Mesenchymal stem cell (in vitro differentiated cells and primary cell): ENCODE data around the gene CLIP2.
"Not testable (repeated sequence)": the region's sequence is repeated elsewhere in the genome, so short reads cannot be mapped to it uniquely, and the experiment has no call there.

ENCODE experiments used
- DNase-seq: peaks from one replicate; pipeline ENCODE4 v3.0.0-alpha.2; 2013
- H2AFZ ChIP-seq: one replicate; pipeline ENCODE4 v1.6.1; 2013; ENCODE audit warnings: low read depth, mild to moderate bottlenecking, control low read depth, inconsistent platforms, low read length, moderate library complexity
- H2AK5ac ChIP-seq: 2 replicates; pipeline ENCODE4 v1.6.1; 2013; ENCODE audit warnings: low read length, moderate library complexity, mild to moderate bottlenecking, inconsistent platforms; ENCODE audit not compliant: severe bottlenecking
- H2BK120ac ChIP-seq: one replicate; pipeline ENCODE4 v1.6.1; 2013; ENCODE audit warnings: low read depth, mild to moderate bottlenecking, inconsistent platforms, low read length, moderate library complexity
- H2BK12ac ChIP-seq, 2 experiments: one replicate each; pipeline ENCODE4 v1.6.1; 2013; ENCODE audit warnings: inconsistent platforms in 2 of 2, low read length in 2 of 2, mild to moderate bottlenecking in 2 of 2, moderate library complexity in 2 of 2, control low read depth in 1 of 2
- H2BK15ac ChIP-seq: one replicate; pipeline ENCODE4 v1.6.1; 2013; ENCODE audit warnings: mild to moderate bottlenecking, low read depth, inconsistent platforms; ENCODE audit not compliant: poor library complexity, severe bottlenecking
- H2BK5ac ChIP-seq: 2 replicates; pipeline ENCODE4 v1.6.1; 2013; ENCODE audit warnings: low read depth, mild to moderate bottlenecking, low read length, control low read depth, inconsistent platforms; ENCODE audit not compliant: poor library complexity, severe bottlenecking
- H3K14ac ChIP-seq, 2 experiments: one replicate each; pipeline ENCODE4 v1.6.1; 2013; ENCODE audit warnings: inconsistent platforms in 2 of 2, low read length in 2 of 2, control low read depth in 1 of 2, mild to moderate bottlenecking in 1 of 2, moderate library complexity in 1 of 2
- H3K18ac ChIP-seq, 2 experiments: one replicate each; pipeline ENCODE4 v1.6.1; 2013; ENCODE audit warnings: inconsistent platforms in 2 of 2, low read length in 2 of 2, control low read depth in 1 of 2, low read depth in 1 of 2, mild to moderate bottlenecking in 1 of 2
- H3K23ac ChIP-seq, 2 experiments: one replicate each; pipeline ENCODE4 v1.6.1; 2013; ENCODE audit warnings: inconsistent platforms in 2 of 2, low read length in 2 of 2, mild to moderate bottlenecking in 2 of 2, moderate library complexity in 2 of 2, control low read depth in 1 of 2
- H3K27ac ChIP-seq: 2 replicates; pipeline ENCODE4 v1.5.1; 2013; ENCODE audit warnings: mild to moderate bottlenecking, moderate library complexity, low read length, control low read depth, inconsistent platforms; ENCODE audit not compliant: poor library complexity, severe bottlenecking
- H3K27me3 ChIP-seq, 2 experiments: 2 replicates each; pipeline versions ENCODE4 v1.6.1 to v1.7.0; 2013; ENCODE audit warnings: low read length in 2 of 2, mild to moderate bottlenecking in 2 of 2, moderate library complexity in 2 of 2, control low read depth in 1 of 2, inconsistent platforms in 1 of 2; ENCODE audit not compliant: control insufficient read depth in 1 of 2, insufficient read depth in 1 of 2
- H3K36me3 ChIP-seq, 2 experiments: 2 replicates each; pipeline versions ENCODE4 v1.6.1 to v1.7.0; 2013; ENCODE audit warnings: low read length in 2 of 2, control low read depth in 1 of 2, inconsistent platforms in 1 of 2, low read depth in 1 of 2, mild to moderate bottlenecking in 1 of 2; ENCODE audit not compliant: insufficient read depth in 2 of 2, control insufficient read depth in 1 of 2
- H3K4ac ChIP-seq, 2 experiments: one replicate each; pipeline ENCODE4 v1.6.1; 2013; ENCODE audit warnings: inconsistent platforms in 2 of 2, low read length in 2 of 2, mild to moderate bottlenecking in 2 of 2, moderate library complexity in 2 of 2, control low read depth in 1 of 2, low read depth in 1 of 2
- H3K4me1 ChIP-seq: 2 replicates; pipeline ENCODE4 v1.6.1; 2013; ENCODE audit warnings: low read depth, low read length, control low read depth; ENCODE audit not compliant: control insufficient read depth, insufficient read depth
- H3K4me2 ChIP-seq: 2 replicates; pipeline ENCODE4 v1.6.1; 2013; ENCODE audit warnings: low read length, mild to moderate bottlenecking, inconsistent platforms; ENCODE audit not compliant: poor library complexity, severe bottlenecking
- H3K4me3 ChIP-seq, 2 experiments: 2 replicates each; pipeline versions ENCODE4 v1.5.1 to v1.7.0; 2013; ENCODE audit warnings: low read length in 2 of 2, mild to moderate bottlenecking in 2 of 2, control low read depth in 1 of 2, low read depth in 1 of 2; ENCODE audit not compliant: insufficient read depth in 1 of 2
- H3K79me1 ChIP-seq: replicated peaks from 2 replicates; pipeline ENCODE4 v1.6.1; 2013; ENCODE audit warnings: mild to moderate bottlenecking, control low read depth, low read length, inconsistent platforms; ENCODE audit not compliant: poor library complexity, severe bottlenecking
- H3K9ac ChIP-seq: 2 replicates; pipeline ENCODE4 v1.7.0; 2013; ENCODE audit warnings: mild to moderate bottlenecking, low read length, moderate library complexity
- H3K9me3 ChIP-seq: 2 replicates; pipeline ENCODE4 v1.7.0; 2013; ENCODE audit warnings: mild to moderate bottlenecking, low read length; ENCODE audit not compliant: control insufficient read depth
- H4K8ac ChIP-seq: one replicate; pipeline ENCODE4 v1.6.1; 2013; ENCODE audit warnings: inconsistent platforms, mild to moderate bottlenecking, low read length, moderate library complexity
- H4K91ac ChIP-seq: one replicate; pipeline ENCODE4 v1.6.1; 2013; ENCODE audit warnings: mild to moderate bottlenecking, low read length, inconsistent platforms
- WGBS: methylation state at CpG from one replicate; pipeline ENCODE4 v1.1.7; 2013; ENCODE audit warnings: mixed read lengths; 5-methylcytosine and 5-hydroxymethylcytosine counted together

The CLIP2 gene

DNA sequence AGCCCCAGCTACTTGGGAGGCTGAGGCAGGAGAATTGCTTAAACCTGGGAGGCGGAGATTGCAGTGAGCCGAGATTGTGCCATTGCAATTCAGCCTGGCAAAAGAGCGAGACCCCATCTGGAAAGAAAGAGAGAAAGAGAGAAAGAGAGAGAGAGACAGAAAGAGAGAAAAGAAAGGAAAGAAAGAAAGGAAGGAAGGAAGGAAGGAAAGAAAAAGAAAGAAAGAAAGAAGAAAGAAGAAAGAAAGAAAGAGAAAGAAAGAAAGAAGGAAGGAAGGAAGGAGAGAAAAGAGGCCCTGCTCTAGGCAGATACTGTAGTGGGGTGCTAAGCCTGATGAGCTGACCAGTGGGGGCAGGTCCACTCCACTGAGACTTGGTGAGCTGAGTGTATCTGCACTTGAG is 150.9 kb downstream of the CLIP2 start:
- not testable (repeated sequence) for H2BK120ac ChIP-seq, H3K4me2 ChIP-seq, H2AK5ac ChIP-seq, H3K27me3 ChIP-seq, H3K4me3 ChIP-seq, H3K9ac ChIP-seq, H3K36me3 ChIP-seq, H4K8ac ChIP-seq, H2BK5ac ChIP-seq, H3K4ac ChIP-seq, H2BK15ac ChIP-seq, DNase-seq, H3K18ac ChIP-seq, H3K79me1 ChIP-seq, H4K91ac ChIP-seq, H3K14ac ChIP-seq, H3K27ac ChIP-seq, H3K23ac ChIP-seq, H2AFZ ChIP-seq, H2BK12ac ChIP-seq
- Histone ChIP-seq H3K9me3 (peaks cover 10% of the 10 kb centered on the region), H3K4me1 (peaks cover 13% of the 10 kb centered on the region)
- WGBS, result 91% methylated on average over 3 of the region's 3 CpGs

DNA sequence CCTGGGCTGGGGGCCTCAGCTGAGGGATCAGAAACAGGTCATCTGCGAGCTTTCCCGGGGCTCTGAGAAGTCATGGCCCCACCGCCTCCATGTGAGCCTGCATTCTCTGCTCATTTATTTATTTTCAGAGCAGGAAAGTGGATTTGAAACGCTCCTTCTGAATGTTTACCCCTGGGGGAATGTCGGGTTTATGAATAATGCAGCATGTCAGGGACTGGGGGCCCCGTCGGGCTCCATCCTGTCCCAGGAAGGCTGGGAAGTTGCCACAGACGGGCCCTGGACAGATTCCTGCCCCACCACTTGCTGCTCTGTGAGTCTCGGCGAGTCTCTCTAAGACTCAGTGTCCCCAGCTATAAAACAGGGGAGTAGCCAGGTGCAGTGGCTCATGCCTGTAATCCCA is 152.6 kb downstream of the CLIP2 start:
- Histone ChIP-seq H3K9ac (no peak overlapping the region), H3K14ac (no peak overlapping the region), H4K8ac (peak overlapping the region; percentile 19), H2BK12ac (no peak overlapping the region), H3K36me3 (no peaks in the 10 kb centered on the region), H3K18ac (peak overlapping the region; percentile 55 to 80), H3K4me3 (no peak overlapping the region), H3K27me3 (peaks cover 0 to 7% of the 10 kb centered on the region in 2 experiments), H2BK15ac (no peak overlapping the region), H3K27ac (no peak overlapping the region), H3K79me1 (no peaks in the 10 kb centered on the region), H2AK5ac (no peak overlapping the region), H2BK120ac (no peak overlapping the region), H3K4me2 (no peak overlapping the region), H3K9me3 (peaks cover 10% of the 10 kb centered on the region), H2BK5ac (no peak overlapping the region), H2AFZ (peak overlapping the region; percentile 37), H4K91ac (no peak overlapping the region), H3K4me1 (peaks cover 7% of the 10 kb centered on the region), H3K23ac (no peak overlapping the region), H3K4ac (peak overlapping the region; percentile 14 to 24)
- WGBS, result 46% methylated on average over 9 of the region's 10 CpGs
- no peak for DNase-seq

DNA sequence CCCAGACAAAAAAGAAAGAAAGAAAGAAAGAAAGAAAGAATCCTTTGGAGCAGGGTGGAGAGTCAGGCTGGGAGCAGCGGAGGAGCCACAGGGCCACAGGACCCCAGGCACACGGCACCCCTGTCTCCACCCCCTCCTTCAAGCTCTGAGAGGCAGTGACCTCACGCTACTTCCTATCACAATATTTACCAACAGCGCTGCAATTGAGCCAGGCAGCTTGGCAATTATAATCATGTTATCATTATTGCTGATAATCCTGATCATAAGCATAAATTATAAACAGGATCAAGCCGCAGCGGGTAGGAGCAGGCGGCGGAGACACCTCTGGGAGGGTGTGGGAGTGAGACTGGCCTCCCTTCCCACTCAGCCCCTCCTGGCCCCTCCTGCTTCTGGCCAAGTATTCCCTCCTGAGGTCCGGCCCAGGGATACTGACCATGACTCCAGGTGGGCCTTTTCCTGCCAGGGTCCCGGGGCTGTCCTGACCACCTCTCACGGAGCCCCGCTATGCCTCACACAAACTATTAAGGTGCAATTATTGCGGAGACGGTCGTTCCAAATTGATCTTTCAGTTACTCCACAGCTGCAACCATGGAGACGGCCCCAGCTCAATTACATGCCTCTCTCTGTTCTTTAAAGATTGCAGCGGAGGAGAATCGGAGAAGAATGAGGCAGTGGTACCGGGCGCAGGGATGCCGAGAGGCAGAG is 154.5 kb downstream of the CLIP2 start:
- Histone ChIP-seq H3K36me3 (no peaks in the 10 kb centered on the region), H3K18ac (no peak overlapping the region), H2BK5ac (no peak overlapping the region), H3K4ac (no peak overlapping the region), H3K4me1 (peaks cover 7% of the 10 kb centered on the region), H2AFZ (no peak overlapping the region), H3K9ac (no peak overlapping the region), H3K14ac (no peak overlapping the region), H2BK15ac (no peak overlapping the region), H3K79me1 (no peaks in the 10 kb centered on the region), H3K27ac (no peak overlapping the region), H4K8ac (no peak overlapping the region), H2AK5ac (no peak overlapping the region), H3K23ac (no peak overlapping the region), H2BK12ac (no peak overlapping the region), H3K9me3 (peaks cover 2% of the 10 kb centered on the region), H3K4me2 (no peak overlapping the region), H2BK120ac (no peak overlapping the region), H3K4me3 (no peak overlapping the region), H4K91ac (no peak overlapping the region), H3K27me3 (peaks cover 0 to 7% of the 10 kb centered on the region in 2 experiments)
- 90% methylated on average over 17 of the region's 21 CpGs for WGBS
- no peak for DNase-seq

DNA sequence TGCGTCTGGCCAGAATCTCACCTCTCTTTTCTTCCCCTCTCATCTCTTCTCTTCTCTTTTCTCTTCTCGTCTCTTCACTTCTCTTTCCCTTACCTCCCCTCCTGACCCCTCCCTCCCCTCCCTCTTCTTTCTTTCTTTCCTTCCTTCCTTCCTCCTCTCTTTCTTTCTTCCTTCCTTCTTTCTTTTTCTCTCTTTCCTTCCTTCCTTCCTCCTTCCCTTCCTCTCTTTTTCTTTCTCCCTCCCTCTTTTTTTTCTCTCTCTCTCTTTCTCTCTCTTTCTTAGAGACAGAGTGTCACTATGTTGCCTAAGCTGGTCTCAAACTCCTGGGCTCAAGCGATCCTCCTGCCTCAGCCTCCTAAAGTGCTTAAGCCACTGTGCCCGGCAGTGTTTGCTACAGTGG is 159.9 kb downstream of the CLIP2 start:
- no peaks in the 10 kb centered on the region for H3K79me1 ChIP-seq
- no peak overlapping the region for H2BK120ac ChIP-seq
- H3K18ac ChIP-seq, result no peak overlapping the region
- no peak overlapping the region for H3K23ac ChIP-seq
- 88% methylated on average over 4 of the region's 4 CpGs for WGBS
- H2AFZ ChIP-seq, result no peak overlapping the region
- H3K27me3 ChIP-seq, result no peaks in the 10 kb centered on the region
- DNase-seq, result no peak
- H3K27ac ChIP-seq, result no peak overlapping the region
- no peak overlapping the region for H3K4me3 ChIP-seq
- H3K4ac ChIP-seq, result no peak overlapping the region
- no peak overlapping the region for H2AK5ac ChIP-seq
- H3K4me2 ChIP-seq, result no peak overlapping the region
- H2BK12ac ChIP-seq, result no peak overlapping the region
- H3K14ac ChIP-seq, result no peak overlapping the region
- H2BK5ac ChIP-seq, result no peak overlapping the region
- H4K8ac ChIP-seq, result no peak overlapping the region
- H3K36me3 ChIP-seq, result no peaks in the 10 kb centered on the region
- no peak overlapping the region for H4K91ac ChIP-seq
- peaks cover 2% of the 10 kb centered on the region for H3K4me1 ChIP-seq
- no peak overlapping the region for H3K9ac ChIP-seq
- no peaks in the 10 kb centered on the region for H3K9me3 ChIP-seq
- no peak overlapping the region for H2BK15ac ChIP-seq
